ENCODE measurements around the gene CTNNBIP1.

The CTNNBIP1 gene

DNA sequence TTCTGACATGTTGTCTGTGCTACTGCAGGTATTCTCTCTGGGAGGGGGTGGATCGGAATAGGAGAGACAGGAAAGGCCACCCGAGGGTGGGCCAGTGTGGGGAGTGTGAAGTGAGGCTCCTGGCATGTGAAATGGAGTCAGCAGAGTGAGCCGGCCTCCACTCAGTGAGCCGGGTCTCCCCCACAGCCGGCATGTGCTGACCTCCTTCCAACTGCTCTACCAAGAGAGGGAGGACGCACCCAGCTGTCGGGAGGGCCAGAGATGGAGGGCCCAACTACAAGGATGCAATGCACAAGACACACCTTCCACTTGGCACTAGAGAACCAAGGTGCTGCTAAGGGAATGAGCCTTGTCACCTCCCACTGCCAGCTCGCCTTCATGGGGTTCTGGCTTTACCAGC is 58.1 kb downstream of the CTNNBIP1 start:
- DNase-seq: no peak

DNA sequence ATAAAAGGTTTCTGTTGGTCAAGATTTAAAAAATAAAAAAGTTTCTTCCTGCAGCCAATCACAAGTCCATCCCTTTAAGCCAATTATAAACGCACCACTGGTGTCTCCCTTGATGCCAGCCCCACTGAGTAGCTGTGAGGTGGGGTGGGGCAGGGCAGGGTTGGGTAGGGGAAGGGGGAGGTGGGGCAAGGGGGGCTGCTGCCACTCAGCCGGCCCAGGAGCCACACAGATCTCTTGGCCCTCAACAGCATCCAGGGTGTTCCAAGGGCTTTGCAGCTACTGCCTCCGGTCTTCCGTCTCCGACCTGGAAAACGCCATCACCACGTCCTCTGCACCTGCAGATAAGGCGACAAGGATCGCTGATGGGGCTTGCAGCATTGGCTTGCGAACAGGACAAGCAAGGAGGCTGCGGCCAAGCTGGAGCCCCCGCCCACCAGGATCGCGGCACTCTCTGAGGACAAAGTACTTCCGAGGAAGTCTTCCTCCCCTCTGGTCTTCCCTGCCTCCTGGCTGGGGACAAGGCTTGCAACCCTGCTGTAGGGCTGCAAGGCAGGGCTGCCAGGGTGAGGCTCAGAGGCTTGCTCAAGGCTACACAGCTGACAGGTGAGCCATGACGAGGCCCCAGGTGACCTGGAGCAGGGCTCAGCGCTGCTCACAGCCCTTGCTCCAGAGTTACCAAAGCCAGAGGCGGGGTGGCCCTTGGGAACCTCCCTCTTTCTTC is 59.5 kb downstream of the CTNNBIP1 start:
- no peak for DNase-seq

DNA sequence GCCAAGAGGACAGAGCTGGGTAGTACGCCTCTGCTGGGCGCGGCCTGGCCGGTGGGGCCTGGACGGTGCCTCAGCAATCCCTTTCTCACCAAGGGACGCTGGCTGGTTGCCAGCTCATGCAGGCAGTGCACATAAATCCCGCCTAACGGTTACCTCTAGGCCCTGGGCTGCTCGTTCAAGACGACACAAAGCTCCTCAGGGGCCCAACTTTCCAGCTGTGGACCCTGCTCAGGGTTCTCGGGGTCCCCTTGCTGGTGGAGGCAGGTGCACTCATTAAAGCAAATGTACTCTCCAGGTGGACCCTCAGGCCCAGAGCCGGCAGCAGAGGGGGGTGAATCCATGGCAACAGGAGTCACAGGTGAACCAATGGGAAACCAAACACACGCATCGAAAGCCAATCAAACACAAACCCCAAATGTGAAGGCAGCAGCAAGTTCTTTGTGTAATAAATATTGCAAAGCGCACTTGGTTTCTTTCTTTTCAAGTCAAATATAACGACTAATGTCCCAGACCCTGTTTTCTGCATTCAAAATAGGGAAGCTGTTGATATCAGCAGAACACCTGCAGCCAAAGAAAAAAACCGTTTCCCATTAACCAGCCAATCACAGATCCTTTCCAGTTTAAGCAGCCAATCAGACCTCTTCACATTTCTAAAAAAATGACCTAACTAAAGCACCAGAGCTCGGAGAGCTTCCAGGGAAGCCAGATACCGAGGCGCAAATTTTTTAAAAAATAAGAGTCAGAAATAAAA is 60.2 kb downstream of the CTNNBIP1 start:
- no peak for DNase-seq

DNA sequence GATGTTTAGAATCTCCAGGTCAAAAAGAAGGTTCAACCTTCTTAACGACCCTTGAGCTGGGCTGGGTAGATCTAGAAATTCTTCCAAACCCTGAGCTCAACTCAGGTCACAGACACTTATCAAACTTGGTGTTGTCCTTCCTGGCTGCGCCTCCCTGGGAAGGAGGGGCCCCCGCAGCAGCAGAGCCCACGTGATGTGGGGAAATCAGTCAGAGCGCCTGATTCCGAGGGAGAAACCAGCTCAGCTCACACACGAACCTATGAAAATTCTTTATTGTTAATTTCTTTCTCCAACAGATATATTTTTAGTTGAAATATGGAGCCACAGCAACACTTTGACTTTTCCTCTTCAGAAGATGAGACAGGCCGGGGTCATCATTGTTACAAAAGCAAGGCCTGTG is 62.0 kb downstream of the CTNNBIP1 start:
- no peak for DNase-seq

DNA sequence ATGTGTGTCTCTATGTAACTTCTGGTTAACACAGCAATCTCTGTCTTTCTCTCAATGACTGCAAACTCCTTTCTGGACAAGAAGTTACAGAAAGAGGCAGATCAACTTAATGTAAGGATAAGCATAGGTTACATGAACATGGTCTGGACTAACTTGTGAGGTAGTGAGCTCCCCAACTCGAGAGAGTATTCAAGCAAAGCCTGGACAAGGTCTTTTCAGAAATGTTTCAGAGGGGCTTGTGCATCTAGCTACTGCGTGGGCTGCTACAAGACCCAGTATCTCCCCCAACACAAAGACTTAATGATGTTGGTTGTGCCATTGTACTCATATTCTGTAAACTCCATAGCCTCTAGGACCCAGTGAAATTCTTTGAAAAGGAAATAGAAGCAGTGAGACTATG is 62.8 kb downstream of the CTNNBIP1 start:
- DNase-seq: no peak

DNA sequence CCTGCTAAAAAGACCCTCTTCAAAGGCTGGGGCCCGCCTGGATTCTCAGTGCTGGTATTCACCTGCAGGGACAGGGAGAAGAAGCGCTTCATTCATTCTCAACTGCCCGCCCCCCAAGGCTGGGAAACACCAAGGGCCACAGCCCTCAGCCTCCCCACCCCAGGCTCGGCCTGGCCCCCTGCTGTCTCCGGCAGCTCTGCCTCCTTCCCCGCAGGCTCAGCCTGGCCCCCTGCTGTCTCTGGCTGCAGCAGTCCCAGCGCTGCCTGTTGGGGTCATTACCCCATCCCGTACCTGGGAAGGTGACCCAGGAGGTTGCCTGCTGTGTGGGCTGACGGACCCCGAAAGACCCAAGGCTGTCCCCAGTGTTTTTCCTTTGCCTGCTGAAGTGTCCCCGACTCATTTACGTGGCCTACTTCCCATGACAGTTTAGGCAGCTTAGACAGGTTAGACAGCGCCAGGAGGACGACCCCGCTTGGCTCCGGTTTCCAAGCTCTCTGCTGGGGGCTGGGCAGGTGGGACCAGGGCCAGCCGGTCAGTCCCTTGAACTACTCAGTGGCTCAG is 63.4 kb downstream of the CTNNBIP1 start:
- no peak for DNase-seq

DNA sequence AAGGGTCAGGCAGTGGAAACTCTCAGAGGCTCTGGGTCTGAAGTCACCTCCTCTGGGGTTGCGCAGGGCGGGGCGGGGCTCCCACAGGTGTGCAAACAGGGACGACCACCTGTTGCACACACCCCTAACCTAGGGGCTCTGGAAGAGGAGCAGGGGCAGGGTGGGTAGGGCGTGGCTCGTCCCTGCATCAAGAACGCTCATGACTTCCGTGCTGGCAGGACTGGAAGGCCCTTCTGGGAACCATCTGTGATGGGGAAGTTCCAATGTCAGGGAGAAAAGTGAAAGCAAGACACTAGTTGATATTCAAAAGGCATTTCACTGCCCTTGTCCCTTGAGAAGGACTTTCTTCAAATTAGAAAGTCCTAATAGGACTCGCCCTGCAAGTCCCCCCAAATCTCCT is 64.2 kb downstream of the CTNNBIP1 start:
- no peak for DNase-seq

DNA sequence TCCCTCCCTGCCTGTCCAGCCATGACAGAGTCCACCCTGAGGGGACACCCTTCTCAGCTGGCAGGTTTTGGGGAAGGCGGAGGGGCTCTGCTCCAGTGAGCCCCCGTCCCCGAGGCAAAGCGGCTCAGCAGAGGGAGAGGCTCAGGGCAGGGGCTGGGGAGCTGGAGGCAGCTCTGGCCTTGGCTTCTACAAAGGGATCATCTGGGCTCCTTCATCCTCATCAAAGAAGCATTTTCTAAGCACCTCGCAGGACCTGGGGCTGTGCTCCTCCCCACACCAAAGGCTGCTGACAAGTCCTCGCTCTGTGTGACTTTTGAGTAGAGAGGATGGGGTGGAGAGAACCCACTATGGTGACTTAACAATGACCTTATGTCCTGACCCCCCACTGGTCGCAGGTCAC is 65.3 kb downstream of the CTNNBIP1 start:
- DNase-seq: no peak

DNA sequence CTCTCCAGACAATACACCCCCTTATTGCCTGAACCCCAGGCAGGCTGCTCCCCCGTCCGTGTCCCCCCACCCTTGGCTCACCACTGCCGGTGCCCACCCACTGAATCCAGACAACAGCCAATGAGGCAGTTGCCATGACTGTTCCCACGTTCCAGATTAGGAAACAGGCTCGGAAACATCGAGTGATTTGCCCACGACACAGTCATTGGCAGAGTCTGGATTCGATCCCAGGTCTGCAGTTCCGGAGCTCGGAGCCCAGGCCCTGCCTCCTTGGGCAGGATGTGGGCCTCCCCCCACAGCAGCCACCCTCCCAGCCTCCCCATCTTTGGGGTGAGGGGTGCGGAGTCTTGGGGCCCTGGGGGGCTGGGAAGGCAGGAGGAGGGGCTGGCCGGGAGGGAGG is 66.0 kb downstream of the CTNNBIP1 start:
- DNase-seq: no peak

DNA sequence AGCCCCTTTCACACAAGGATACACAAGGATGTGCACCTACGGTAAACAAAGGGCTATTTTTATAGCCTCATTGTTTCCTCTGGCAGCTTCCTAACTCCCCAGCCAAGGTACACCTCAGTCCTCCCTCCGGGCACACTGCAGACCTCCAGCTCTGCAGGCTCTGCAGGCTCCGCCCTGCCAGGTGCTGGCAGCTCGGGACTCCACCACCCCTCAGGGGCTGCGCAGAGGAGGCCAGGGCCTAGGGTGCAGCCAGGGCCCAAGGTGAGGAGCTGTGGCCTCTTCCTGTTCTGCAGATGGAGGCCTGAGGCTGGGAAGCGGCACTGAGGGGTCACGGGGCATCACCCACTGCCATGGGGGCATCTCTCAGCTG is 66.5 kb downstream of the CTNNBIP1 start:
- no peak for DNase-seq

DNA sequence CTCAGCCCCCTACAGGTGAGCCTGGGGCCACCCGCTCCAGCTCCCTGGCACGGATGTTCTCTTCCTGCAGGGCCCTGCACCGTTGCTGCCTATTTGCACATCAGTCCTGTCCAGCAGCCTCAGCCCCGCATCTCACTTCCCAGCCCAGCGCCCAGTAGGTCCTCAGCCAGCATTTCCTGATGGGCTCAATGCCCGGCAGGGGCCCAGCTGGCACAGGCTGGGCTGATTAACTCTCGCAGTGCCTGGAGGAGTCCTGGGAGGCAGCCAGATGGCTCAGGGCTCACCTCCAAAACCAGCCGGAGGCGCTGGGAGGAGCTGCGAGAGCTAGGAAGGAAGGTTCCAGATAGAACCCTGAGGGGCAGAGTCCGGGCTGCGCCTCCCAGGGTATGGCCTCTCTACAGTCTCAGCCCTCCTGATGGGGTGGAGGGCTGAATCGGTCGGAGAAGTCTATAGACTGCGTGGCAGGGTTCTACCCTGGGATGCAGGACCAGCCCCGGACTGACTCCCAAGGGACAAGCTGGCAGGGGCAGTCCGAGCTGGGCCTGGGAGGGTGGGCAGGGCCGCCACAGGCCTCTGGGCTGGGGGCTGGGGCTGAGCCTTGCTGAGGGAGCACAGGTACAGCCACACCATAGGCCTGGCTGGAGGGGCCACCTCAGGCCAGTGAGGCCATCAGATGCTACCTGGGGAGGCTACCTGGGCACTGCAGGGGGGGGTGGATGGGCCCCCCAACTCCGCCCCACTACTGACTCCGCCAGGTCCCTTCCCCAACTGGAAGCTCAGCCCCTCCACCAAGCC is 67.1 kb downstream of the CTNNBIP1 start:
- no peak for DNase-seq

DNA sequence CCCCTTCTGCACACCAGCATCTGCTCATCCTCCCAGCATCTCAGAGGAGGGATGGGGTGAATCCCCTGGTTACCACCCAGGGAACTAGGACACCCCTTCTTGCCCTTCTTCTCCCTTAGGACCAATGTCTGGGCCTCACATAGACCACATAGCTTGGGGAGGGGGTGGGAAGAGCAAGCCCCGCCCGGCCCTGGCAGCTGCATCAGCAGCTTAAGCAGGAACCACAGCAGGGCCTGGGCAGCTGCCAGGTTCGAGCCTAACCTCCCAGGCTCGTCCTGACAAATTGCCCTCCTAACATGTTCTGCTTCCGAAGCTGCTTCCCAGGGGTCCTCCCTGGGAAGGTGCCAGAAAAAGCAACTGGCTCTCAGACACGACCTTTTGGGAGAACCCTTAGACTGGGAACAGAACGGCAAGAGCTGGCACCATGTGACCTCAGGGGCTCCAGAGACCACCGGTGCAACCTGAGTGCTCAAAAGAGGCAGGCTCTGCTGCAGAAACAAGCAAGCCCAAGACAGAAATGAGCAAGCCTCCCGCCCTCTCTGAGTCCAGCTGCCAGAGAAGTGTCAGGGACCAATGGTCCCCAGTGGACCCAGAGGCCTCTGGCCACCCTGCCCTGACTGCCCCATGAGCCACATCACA is 67.9 kb downstream of the CTNNBIP1 start:
- DNase-seq: no peak

DNA sequence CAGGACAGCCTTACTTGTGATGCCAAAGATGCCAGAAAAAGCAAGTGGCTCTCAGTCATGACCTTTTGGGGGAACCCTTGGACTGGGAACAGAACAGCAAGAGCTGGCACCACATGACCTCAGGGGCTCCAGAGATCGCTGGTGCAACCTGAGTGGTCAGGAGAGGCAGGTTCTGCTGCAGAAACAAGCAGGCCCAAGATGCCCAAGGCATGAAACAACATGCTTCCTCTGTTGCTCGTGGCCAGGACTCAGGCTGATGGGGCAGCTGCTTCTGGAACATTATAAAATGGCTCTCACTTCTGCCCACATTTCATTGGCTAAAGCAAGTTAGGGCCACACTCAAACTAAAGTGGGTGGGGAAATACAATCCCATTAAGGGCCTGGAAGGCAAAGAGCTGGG is 68.6 kb downstream of the CTNNBIP1 start:
- DNase-seq: no peak

DNA sequence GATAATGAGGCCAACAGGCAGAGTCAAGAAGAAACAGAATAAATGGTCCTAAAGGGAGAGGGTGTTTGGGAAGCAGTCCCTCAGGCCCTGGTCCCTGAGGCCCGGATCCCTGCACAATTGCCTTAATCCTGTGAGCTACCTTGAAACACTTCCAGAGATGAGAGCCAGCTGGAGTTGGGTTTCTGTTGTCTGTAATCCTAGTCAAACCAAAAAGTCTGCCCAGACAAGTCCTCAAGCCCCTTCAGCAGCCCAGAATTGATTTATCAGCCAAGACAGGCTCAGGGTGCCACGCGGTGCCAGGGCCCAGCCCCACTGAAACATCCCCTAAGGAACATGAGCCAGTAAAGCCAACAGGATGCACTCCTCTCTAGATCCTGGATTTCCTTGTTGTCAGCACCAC is 69.9 kb downstream of the CTNNBIP1 start:
- no peak for DNase-seq

DNA sequence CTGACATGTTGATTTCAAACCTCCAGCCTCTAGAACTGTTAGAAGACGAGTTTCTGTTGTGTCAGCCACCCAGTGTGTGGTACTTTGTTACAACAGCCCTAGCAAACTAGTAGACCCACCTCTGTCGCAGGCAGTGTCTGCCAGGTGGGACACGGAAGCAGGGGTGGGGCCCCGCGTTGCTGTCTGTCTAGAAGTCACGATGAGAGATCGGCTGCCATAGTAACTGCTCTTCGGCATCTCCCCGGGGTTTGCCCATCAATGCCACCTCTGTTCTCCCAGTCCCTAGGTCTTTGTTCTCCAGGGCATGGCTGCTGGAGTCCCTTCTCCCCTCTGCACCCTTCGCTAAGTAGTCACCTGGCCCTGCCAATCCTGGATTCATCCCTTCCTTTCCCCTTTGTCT is 71.1 kb downstream of the CTNNBIP1 start:
- DNase-seq: no peak

DNA sequence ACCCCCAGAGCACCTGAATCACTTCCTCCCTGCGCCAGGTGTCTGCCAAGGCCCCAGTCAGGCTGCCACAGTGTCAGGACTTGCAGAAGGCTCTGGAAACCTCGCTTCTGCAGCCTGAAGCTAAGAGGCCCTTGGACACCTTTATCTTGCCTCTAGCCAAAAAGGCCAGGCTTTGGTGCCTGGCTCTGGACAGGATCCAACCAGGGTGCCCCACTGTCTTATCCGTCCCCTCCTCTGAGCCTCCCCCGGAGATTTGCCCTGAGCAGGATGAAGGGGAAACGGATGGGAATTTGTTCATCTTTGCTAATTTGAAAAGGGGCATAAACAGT is 73.5 kb downstream of the CTNNBIP1 start:
- no peak for DNase-seq

DNA sequence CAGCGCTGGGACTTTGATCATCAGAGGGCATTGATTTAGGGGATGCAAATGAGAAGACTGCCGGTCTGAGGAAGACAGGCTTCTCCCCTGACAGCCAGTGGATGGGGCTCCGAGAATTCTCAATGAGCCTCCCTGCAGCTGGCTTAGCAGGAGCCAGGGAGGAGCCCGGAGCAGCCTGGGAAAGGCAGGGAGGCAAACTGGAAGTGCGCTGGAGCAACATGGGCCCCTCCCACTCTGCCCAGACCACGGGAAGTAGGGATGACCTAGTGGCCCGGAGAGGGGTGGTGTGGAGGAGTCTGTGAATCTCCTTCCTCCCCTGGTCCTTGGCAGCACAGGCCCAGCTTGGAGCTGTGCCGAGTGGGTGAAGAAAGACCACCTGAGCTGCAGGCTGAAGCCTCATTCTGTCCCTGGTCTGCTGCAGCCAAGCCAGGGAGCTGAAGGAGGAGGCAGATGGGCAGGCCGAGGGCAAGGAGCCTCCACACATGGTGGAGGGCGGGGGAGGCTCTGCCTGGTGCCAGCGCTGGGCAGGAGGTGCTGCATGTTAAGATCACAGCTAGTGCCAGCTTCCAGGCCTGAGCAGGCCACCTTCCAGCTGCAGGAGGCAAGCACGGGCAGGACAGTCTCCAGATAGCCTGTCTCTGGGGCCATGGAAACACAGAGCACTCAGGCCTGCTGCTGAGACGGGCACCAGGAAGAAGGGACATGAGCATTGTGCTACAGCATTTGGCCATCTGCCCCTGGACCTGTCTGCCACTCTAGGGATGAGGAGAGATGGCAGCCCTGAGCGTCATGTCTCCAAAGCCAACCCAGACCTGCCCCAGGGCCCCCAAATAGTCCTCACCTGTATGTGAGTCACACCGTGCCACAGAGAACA is 74.1 kb downstream of the CTNNBIP1 start:
- DNase-seq: no peak

DNA sequence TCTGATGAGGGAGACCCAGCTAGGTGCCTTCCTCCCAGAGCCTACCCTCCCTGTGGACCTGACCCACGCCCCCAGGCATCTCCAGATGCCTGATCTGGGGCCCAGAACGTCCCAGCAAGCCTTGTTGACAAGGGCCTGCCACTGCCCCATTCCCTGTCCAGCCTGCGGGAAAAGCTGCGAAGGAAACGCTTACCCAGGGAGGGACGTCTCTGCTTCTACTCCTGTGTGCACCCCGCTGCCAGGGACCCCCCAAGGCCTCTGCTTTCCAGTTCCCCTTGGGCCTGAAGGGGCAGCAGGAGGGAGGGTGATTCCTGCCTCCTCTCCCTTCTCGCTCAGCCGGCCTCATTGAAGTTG is 74.7 kb downstream of the CTNNBIP1 start:
- DNase-seq: no peak

DNA sequence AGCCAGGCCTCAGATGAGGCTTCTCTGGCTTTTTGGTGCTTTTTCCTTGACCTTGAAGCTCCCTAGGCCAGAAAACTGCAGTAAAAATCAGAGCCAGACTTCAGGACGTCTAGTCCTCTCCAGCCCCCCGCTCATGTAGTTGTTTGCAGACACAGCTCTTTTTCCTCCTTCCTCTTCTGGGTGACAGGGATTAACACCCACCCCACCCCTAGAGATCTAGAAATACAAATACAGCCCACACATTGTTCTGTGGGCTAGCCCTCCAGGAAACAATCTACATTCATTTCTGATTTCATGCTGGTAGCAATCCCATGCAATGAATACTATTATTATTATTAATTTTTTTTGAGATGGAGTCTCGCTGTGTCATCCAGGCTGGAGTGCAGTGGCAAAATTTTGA is 76.4 kb downstream of the CTNNBIP1 start:
- DNase-seq: no peak

DNA sequence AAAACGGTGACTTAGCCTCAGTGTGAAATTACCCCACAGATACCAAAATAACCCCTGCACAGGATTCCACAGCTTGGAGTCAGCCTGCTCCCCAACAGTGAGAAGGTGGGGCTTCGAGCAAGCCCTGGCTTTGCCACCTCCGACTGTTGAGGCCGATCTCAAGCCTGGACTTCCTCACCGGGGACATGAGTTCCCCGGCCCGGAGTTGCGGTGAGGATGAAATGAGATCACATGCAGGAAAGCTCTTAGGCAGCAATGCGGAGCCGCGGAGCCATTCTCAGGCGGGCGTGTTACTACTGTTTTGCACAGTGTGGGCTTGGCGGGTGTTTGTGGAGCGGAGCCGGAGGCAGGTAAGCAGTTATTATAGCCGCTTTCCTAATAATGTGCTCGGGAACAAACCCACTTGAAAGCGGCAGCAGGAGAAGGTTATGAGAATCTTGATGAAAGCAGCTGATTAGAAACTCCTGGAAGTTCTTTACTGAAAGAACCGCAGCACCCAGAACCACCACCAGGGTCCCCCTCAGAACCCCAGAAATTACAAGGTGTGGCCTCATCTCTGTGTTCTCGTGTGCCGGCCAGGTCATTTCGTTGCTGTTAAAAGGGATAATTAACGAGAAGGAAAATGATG is 82.4 kb downstream of the CTNNBIP1 start:
- no peak for DNase-seq

DNA sequence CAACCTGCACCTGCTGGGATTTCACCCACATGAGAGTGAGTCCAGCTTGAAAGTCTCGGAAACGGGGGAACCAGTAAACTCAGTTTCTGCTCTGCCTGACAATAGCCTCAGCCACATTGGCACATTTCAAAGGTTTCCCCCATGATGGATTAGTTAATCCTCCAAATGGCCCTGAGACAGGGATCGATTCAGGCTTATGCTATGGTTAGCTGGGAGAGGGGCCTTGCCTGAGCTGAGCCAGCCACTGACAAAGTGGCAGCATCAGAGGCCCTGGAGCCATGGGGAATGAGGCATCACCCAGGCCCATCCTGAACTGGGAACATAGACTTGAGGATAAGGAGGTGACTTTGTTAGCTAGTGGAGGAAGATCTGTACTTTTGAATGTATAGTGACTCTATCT is 83.5 kb downstream of the CTNNBIP1 start:
- no peak for DNase-seq

DNA sequence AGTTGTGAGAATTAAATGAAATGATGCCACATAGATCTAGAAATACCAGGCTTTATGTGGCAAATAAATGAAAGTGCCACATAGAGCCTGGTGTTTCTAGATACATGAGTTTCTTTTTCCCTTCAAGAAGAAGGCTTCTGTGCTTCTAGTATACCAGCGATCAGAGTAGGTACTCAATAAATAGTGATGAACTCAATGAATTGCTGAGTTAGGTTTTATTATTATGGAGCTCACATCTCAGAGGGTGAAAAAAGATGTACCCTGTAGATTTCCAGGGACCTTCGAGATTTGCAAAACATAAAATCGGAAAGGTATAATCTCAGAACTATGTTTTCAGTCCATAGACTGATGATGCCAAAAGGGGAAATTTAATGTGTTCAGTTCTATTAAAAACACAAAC is 84.0 kb downstream of the CTNNBIP1 start:
- DNase-seq: no peak

All from stimulated activated CD4-positive, alpha-beta T cell treated with anti-CD3 and anti-CD28 coated beads, Interleukin-1b, Interleukin-23, amount 100 ng/mL, for 48 hours (primary cell).